HG02623 (cell line): ENCODE results near the gene AFF3.

ENCODE experiments used
- ATAC-seq: cut with Tn5 transposase; IDR thresholded peaks from one replicate; pipeline ENCODE4 v1.9.1; 2021; ENCODE audit warnings: moderate library complexity; ENCODE audit not compliant: unreplicated experiment

Gene AFF3

GRCh38 chr2:99863903-99864270, 278.5 kb downstream of the AFF3 start:
- no peak for ATAC-seq

GRCh38 chr2:99863236-99863902, 279.0 kb downstream of the AFF3 start:
- ATAC-seq, result no peak

GRCh38 chr2:99862566-99862965, 279.8 kb downstream of the AFF3 start:
- no peak for ATAC-seq

- ATAC-seq, result no peak
These were observed 281.0 kb downstream of the AFF3 start for GRCh38 chr2:99861376-99861760.

- no peak for ATAC-seq
These were observed 281.5 kb downstream of the AFF3 start for GRCh38 chr2:99860720-99861375.

- ATAC-seq, result no peak
These were observed 283.3 kb downstream of the AFF3 start for GRCh38 chr2:99858951-99859596.

GRCh38 chr2:99857867-99858444, 284.4 kb downstream of the AFF3 start:
- no peak for ATAC-seq

- ATAC-seq, result no peak
These were observed 285.0 kb downstream of the AFF3 start for GRCh38 chr2:99857372-99857771.

- ATAC-seq, result no peak
These were observed 286.3 kb downstream of the AFF3 start for GRCh38 chr2:99856119-99856518.

- ATAC-seq, result no peak
These were observed 288.0 kb downstream of the AFF3 start for GRCh38 chr2:99854236-99854852.

- ATAC-seq, result no peak
These were observed 289.4 kb downstream of the AFF3 start for GRCh38 chr2:99852956-99853355.

- no peak for ATAC-seq
These were observed 289.9 kb downstream of the AFF3 start for GRCh38 chr2:99852376-99852934.

- no peak for ATAC-seq
These were observed 290.6 kb downstream of the AFF3 start for GRCh38 chr2:99851811-99852210.

- no peak for ATAC-seq
These were observed 291.3 kb downstream of the AFF3 start for GRCh38 chr2:99851089-99851488.

GRCh38 chr2:99850084-99850710, 292.2 kb downstream of the AFF3 start:
- ATAC-seq, result no peak

- ATAC-seq, result no peak
These were observed 295.8 kb downstream of the AFF3 start for GRCh38 chr2:99846462-99847107.

- no peak for ATAC-seq
These were observed 297.1 kb downstream of the AFF3 start for GRCh38 chr2:99845296-99845695.

- no peak for ATAC-seq
These were observed 299.9 kb downstream of the AFF3 start for GRCh38 chr2:99842451-99842850.

- ATAC-seq, result no peak
These were observed 300.6 kb downstream of the AFF3 start for GRCh38 chr2:99841749-99842148.

- no peak for ATAC-seq
These were observed 301.6 kb downstream of the AFF3 start for GRCh38 chr2:99840831-99841230.
